Endodermal cell (in vitro differentiated cells): ENCODE measurements around the gene ABCA4. TPM values are rescaled to one million over a fixed set of nuclear protein-coding genes. Genes with fewer than 3 reads are reported as not detected.

Source experiments
- DNase-seq: peaks from one replicate; pipeline ENCODE4 v3.0.0-alpha.2; 2017
- H3K27ac ChIP-seq: 2 replicates; pipeline ENCODE4 v1.5.1; 2013; ENCODE audit warnings: mild to moderate bottlenecking, low read depth, low read length, moderate library complexity
- H3K27me3 ChIP-seq: 2 replicates; pipeline ENCODE4 v1.6.1; 2013; ENCODE audit warnings: mild to moderate bottlenecking, low read length, moderate library complexity; ENCODE audit not compliant: insufficient read depth, control insufficient read depth, poor library complexity, severe bottlenecking
- H3K36me3 ChIP-seq: 2 replicates; pipeline ENCODE4 v1.7.0; 2013; ENCODE audit warnings: mild to moderate bottlenecking, low read length, moderate library complexity; ENCODE audit not compliant: control insufficient read depth, insufficient read depth
- H3K4me1 ChIP-seq: one replicate; pipeline ENCODE4 v1.7.0; 2013; ENCODE audit warnings: low read length; ENCODE audit not compliant: control insufficient read depth, insufficient read depth
- H3K4me3 ChIP-seq: 2 replicates; pipeline ENCODE4 v1.5.1; 2013; ENCODE audit warnings: mild to moderate bottlenecking, low read length, moderate library complexity
- H3K9ac ChIP-seq: 2 replicates; pipeline ENCODE4 v1.6.1; 2013; ENCODE audit warnings: mild to moderate bottlenecking, low read length, moderate library complexity; ENCODE audit not compliant: poor library complexity, severe bottlenecking; ENCODE audit errors: extremely low read depth
- H3K9me3 ChIP-seq: 2 replicates; pipeline ENCODE4 v1.6.1; 2013; ENCODE audit warnings: mild to moderate bottlenecking, low read length, moderate library complexity; ENCODE audit not compliant: control insufficient read depth
- H3K27ac Mint-ChIP-seq: 2 replicates; pipeline ENCODE4 v1.8.0; 2020; ENCODE audit warnings: mixed read lengths
- H3K27me3 Mint-ChIP-seq: 2 replicates; pipeline ENCODE4 v1.8.0; 2021; ENCODE audit warnings: mild to moderate bottlenecking, mixed read lengths; ENCODE audit not compliant: insufficient read depth
- H3K36me3 Mint-ChIP-seq: 2 replicates; pipeline ENCODE4 v1.8.0; 2020; ENCODE audit warnings: low read depth, mixed read lengths
- H3K4me1 Mint-ChIP-seq: 2 replicates; pipeline ENCODE4 v1.8.0; 2020; ENCODE audit warnings: mixed read lengths
- H3K4me3 Mint-ChIP-seq: 2 replicates; pipeline ENCODE4 v1.8.0; 2020; ENCODE audit warnings: mild to moderate bottlenecking, moderate library complexity, mixed read lengths
- H3K9me3 Mint-ChIP-seq: 2 replicates; pipeline ENCODE4 v1.8.0; 2020; ENCODE audit warnings: mild to moderate bottlenecking, mixed read lengths
- WGBS, 2 experiments: methylation state at CpG; one replicate each; pipeline versions ENCODE4 v1.1.5 to v1.1.7; 2013; ENCODE audit warnings: missing lambda C conversion rate in 2 of 2, mixed read lengths in 1 of 2; ENCODE audit not compliant: insufficient coverage in 1 of 2, insufficient read length in 1 of 2; 5-methylcytosine and 5-hydroxymethylcytosine counted together
- total RNA-seq, 2 donors: library from RNA; stranded (reverse); fragmentation: NEBNext Ultra II Directional in 1 of 2; extraction: Animal tissue kit (Norgen Biotek cat#: 25700) in 1 of 2; gene quantifications; 2 replicates in 1 of 2; 3 replicates in 1 of 2; pipeline ENCODE4 v1.2.1, GENCODE V29; 2021
- TF ChIP-seq, protein P1 (sequence below): fragments of 200-600 bp; sonication (generic); conservative IDR thresholded peaks from 2 replicates; pipeline ENCODE4 v1.5.0; 2021; ENCODE audit warnings: antibody characterized with exemption, mild to moderate bottlenecking

ABCA4 gene
- total RNA-seq, 2 donors from 2014 or later: 1.6 to 1.7 TPM

- peak overlapping the region; percentile 81 for H3K27ac ChIP-seq
- H3K9me3 Mint-ChIP-seq: no peaks in the 10 kb centered on the region
- no peak overlapping the region for H3K4me3 ChIP-seq
- no peak overlapping the region for H3K4me3 Mint-ChIP-seq
- peak overlapping the region; percentile 89 for H3K27ac Mint-ChIP-seq
- H3K36me3 Mint-ChIP-seq: no peaks in the 10 kb centered on the region
- H3K4me1 Mint-ChIP-seq: peaks cover 71% of the 10 kb centered on the region
- TF ChIP-seq, protein P1, sequence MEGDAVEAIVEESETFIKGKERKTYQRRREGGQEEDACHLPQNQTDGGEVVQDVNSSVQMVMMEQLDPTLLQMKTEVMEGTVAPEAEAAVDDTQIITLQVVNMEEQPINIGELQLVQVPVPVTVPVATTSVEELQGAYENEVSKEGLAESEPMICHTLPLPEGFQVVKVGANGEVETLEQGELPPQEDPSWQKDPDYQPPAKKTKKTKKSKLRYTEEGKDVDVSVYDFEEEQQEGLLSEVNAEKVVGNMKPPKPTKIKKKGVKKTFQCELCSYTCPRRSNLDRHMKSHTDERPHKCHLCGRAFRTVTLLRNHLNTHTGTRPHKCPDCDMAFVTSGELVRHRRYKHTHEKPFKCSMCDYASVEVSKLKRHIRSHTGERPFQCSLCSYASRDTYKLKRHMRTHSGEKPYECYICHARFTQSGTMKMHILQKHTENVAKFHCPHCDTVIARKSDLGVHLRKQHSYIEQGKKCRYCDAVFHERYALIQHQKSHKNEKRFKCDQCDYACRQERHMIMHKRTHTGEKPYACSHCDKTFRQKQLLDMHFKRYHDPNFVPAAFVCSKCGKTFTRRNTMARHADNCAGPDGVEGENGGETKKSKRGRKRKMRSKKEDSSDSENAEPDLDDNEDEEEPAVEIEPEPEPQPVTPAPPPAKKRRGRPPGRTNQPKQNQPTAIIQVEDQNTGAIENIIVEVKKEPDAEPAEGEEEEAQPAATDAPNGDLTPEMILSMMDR: no peak
- DNase-seq: peak; percentile 74
- peaks cover 13% of the 10 kb centered on the region for H3K4me1 ChIP-seq
- H3K27me3 Mint-ChIP-seq: no peaks in the 10 kb centered on the region
- no peaks in the 10 kb centered on the region for H3K36me3 ChIP-seq
- H3K27me3 ChIP-seq: no peaks in the 10 kb centered on the region
- WGBS, 2 experiments: 69 to 75% methylated on average over 10 to 14 of the region's 14 CpGs
- no peaks in the 10 kb centered on the region for H3K9me3 ChIP-seq
- no peak overlapping the region for H3K9ac ChIP-seq
Observed at GRCh38 chr1:94094469-94095111, 26.4 kb downstream of the ABCA4 start.

- no peaks in the 10 kb centered on the region for H3K27me3 ChIP-seq
- peak overlapping the region; percentile 81 for H3K27ac ChIP-seq
- H3K36me3 ChIP-seq: no peaks in the 10 kb centered on the region
- Mint-ChIP-seq H3K4me1 (peaks cover 68% of the 10 kb centered on the region), H3K4me3 (no peak overlapping the region), H3K9me3 (no peaks in the 10 kb centered on the region), H3K36me3 (no peaks in the 10 kb centered on the region), H3K27me3 (no peaks in the 10 kb centered on the region), H3K27ac (peak overlapping the region; percentile 89)
- H3K9me3 ChIP-seq: no peaks in the 10 kb centered on the region
- no peak overlapping the region for H3K9ac ChIP-seq
- H3K4me1 ChIP-seq: peaks cover 9% of the 10 kb centered on the region
- TF ChIP-seq, protein P1: no peak
- 58 to 79% methylated on average over 6 of the region's 6 CpGs for WGBS, 2 experiments
- peak; percentile 67 for DNase-seq
- H3K4me3 ChIP-seq: no peak overlapping the region
Observed at GRCh38 chr1:94093996-94094395, 27.0 kb downstream of the ABCA4 start.

- no peaks in the 10 kb centered on the region for H3K36me3 ChIP-seq
- TF ChIP-seq, protein P1: no peak
- H3K27ac ChIP-seq: peak overlapping the region; percentile 92
- Mint-ChIP-seq H3K4me1 (peaks cover 62% of the 10 kb centered on the region), H3K4me3 (no peak overlapping the region), H3K9me3 (no peaks in the 10 kb centered on the region), H3K27ac (no peak overlapping the region), H3K27me3 (no peaks in the 10 kb centered on the region), H3K36me3 (no peaks in the 10 kb centered on the region)
- no peak for DNase-seq
- no peak overlapping the region for H3K4me3 ChIP-seq
- no peaks in the 10 kb centered on the region for H3K27me3 ChIP-seq
- H3K4me1 ChIP-seq: peaks cover 9% of the 10 kb centered on the region
- no peaks in the 10 kb centered on the region for H3K9me3 ChIP-seq
- 82 to 89% methylated on average over 3 to 4 of the region's 4 CpGs for WGBS, 2 experiments
- H3K9ac ChIP-seq: no peak overlapping the region
Observed at GRCh38 chr1:94093396-94093795, 27.6 kb downstream of the ABCA4 start.
